NT2/D1 (cell line): Measurements from ENCODE around the gene ADCY3.

Source experiments
- SUZ12 ChIP-seq: IDR thresholded peaks from 2 replicates; pipeline ENCODE4 v1.6.1; 2011; ENCODE audit not compliant: insufficient read length, insufficient read depth; ENCODE audit errors: extremely low read depth
- ZNF274 ChIP-seq: IDR thresholded peaks from 2 replicates; pipeline ENCODE4 v1.6.1; 2011; ENCODE audit warnings: mild to moderate bottlenecking, low read depth, low read length

DNA sequence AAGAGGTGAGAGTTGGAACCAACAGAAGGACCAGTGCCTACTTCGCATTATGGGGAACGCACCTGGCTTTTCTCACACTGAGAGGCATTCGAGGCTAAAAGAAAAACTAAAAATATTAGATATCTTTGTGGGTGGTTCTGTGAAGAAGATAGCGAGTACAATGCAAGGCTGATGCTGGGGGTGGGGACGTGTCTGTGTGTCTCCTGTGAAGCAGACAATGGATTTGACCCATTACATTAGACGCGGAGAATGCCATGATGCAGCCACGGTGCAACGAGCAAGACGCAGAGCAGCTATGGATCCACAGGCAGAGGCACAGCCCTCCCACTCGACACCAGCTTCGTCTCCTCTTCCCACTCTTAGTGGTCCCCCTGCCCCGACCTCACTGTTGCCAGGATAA is 61.0 kb downstream of the ADCY3 start:
- TF ChIP-seq ZNF274 (no peak), SUZ12 (no peak)
